A673 (cell line): ENCODE data around the gene BABAM2. TPM values are rescaled to one million over a fixed set of nuclear protein-coding genes. Genes with fewer than 3 reads are reported as not detected.

ENCODE experiments used
- BruUV-seq: library from RNA; stranded (reverse); fragments of 400-500 nt; replicated peaks from 2 replicates; lab custom pipeline; 2021; lab: Mats Ljungman, UMichigan
- CTCF ChIA-PET: fragments of 300-600 bp; sonication (Branson Sonifier 250); formaldehyde crosslinking; loops from one replicate; lab custom pipeline; 2022; ENCODE audit warnings: antibody characterized with exemption; lab: Charles Lee
- POLR2A ChIA-PET: fragments of 300-600 bp; sonication (Branson Sonifier 250); formaldehyde crosslinking; loops from one replicate; lab custom pipeline; 2022; ENCODE audit warnings: antibody characterized with exemption; ENCODE audit not compliant: low non-redundant PET; lab: Charles Lee
- DNase-seq: peaks from one replicate; pipeline ENCODE4 v3.0.0-alpha.2; 2015; ENCODE audit warnings: low spot score
- H3K27ac ChIP-seq: fragments of 200-600 bp; sonication (generic); 2 replicates; pipeline ENCODE4 v1.5.1; 2016; ENCODE audit warnings: mixed run types, low read depth, mild to moderate bottlenecking, mixed read lengths, antibody characterized with exemption, low read length; ENCODE audit not compliant: poor library complexity, severe bottlenecking
- H3K27me3 ChIP-seq: fragments of 200-600 bp; sonication (generic); replicated peaks from 2 replicates; pipeline ENCODE4 v1.6.1; 2017; ENCODE audit warnings: mixed run types, low read depth, mild to moderate bottlenecking, mixed read lengths, antibody characterized with exemption, low read length; ENCODE audit not compliant: insufficient read depth, poor library complexity
- H3K36me3 ChIP-seq: fragments of 200-600 bp; sonication (generic); 2 replicates; pipeline ENCODE4 v1.6.1; 2016; ENCODE audit warnings: mixed run types, mild to moderate bottlenecking, mixed read lengths, antibody characterized with exemption, low read length; ENCODE audit not compliant: insufficient read depth, poor library complexity, severe bottlenecking
- H3K4me1 ChIP-seq: fragments of 200-600 bp; sonication (generic); 2 replicates; pipeline ENCODE4 v1.6.1; 2017; ENCODE audit warnings: mixed run types, mild to moderate bottlenecking, mixed read lengths, antibody characterized with exemption, low read length; ENCODE audit not compliant: insufficient read depth, poor library complexity, severe bottlenecking
- H3K4me3 ChIP-seq: fragments of 200-600 bp; sonication (generic); 2 replicates; pipeline ENCODE4 v1.5.1; 2016; ENCODE audit warnings: low read depth, mixed run types, mild to moderate bottlenecking, mixed read lengths, low read length; ENCODE audit not compliant: poor library complexity, severe bottlenecking
- H3K9me3 ChIP-seq: fragments of 200-600 bp; sonication (generic); 2 replicates; pipeline ENCODE4 v1.6.1; 2016; ENCODE audit warnings: mixed run types, low read depth, mild to moderate bottlenecking, mixed read lengths, antibody characterized with exemption, low read length; ENCODE audit not compliant: poor library complexity, severe bottlenecking
- CTCF ChIP-seq: fragments of 300-800, 200-600 bp; sonication (generic); conservative IDR thresholded peaks from 2 replicates; pipeline ENCODE4 v1.5.1; 2017; ENCODE audit warnings: low read depth, mild to moderate bottlenecking, antibody characterized with exemption, low read length, moderate library complexity, mixed read lengths
- EZH2 ChIP-seq: fragments of 200-600 bp; sonication (generic); IDR thresholded peaks from 2 replicates; pipeline ENCODE4 v1.6.1; 2017; ENCODE audit warnings: borderline replicate concordance, low read depth, mild to moderate bottlenecking, mixed read lengths, antibody characterized with exemption, low read length; ENCODE audit not compliant: poor library complexity, severe bottlenecking
- intact Hi-C: fragments of 100-400 bp; cut with micrococcal nuclease; formaldehyde crosslinking; loops from one replicate; pipeline ENCODE4 v1.10.0; 2022; ENCODE audit not compliant: unreplicated experiment
- total RNA-seq: library from RNA; stranded (reverse); gene quantifications from 2 replicates; pipeline ENCODE4 v1.2.3, GENCODE V29; 2021

BABAM2 gene
- total RNA-seq, 1 experiment from 2014 or later = 21.8 TPM

DNA sequence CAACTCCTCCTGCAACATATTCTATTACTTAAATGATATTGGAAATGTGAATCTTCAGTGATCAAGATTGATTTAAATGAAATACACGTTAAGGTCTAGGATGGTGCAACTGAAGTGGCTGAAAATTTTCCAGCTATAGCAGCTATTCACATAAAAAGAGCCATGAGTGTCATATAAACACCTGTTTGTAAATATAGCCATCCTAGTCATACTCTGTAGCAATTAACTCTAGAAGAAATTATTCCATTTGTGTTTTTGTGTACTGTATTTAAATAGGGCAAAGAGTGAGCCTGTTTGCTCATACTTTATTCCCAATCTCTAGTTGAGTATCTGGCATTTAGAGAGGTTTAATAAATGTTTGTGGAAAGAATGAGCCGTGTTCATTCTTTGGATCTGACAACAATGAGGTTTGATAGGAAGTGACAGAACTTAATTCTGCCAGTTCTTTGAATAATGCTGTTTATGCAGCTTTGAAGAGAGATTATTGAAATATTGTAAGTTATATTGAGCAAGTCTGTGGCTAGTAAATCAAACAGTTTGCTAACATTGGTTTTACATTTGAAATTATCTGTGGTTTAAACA, 49.7 kb downstream of the BABAM2 start:
- CTCF ChIA-PET = no interaction called here
- no peak for TF ChIP-seq EZH2
- no peaks in the 10 kb centered on the region for H3K27me3 ChIP-seq
- no peaks in the 10 kb centered on the region for H3K4me1 ChIP-seq
- no peak overlapping the region for H3K27ac ChIP-seq
- H3K36me3 ChIP-seq = no peaks in the 10 kb centered on the region
- no TSS peak for BruUV-seq
- no peak for DNase-seq
- POLR2A ChIA-PET = no interaction called here
- no peaks in the 10 kb centered on the region for H3K9me3 ChIP-seq
- intact Hi-C loops = no loop called here
- H3K4me3 ChIP-seq = no peak overlapping the region

DNA sequence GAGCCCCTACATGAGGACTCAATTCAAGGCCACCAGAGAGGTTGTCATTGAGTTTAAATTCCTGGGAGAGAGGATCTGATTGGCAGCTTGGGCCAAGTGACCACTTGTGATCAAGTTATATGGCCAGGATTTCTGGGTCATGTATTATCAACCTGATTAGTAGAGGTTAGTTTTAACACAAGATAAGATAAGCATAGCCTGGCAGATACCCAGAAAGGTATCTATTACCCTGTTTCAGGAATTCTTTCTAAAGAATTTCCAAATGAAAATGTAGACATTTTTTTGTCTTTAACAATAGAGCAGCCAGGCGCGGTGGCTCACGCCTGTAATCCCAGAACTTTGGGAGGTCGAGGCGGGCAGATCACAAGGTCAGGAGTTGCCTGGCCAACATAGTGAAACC, 50.5 kb downstream of the BABAM2 start:
- Histone ChIP-seq H3K4me3 (no peak overlapping the region), H3K36me3 (no peaks in the 10 kb centered on the region), H3K9me3 (no peaks in the 10 kb centered on the region), H3K27ac (no peak overlapping the region), H3K4me1 (no peaks in the 10 kb centered on the region), H3K27me3 (no peaks in the 10 kb centered on the region)
- POLR2A ChIA-PET = no interaction called here
- intact Hi-C loops = no loop called here
- TF ChIP-seq EZH2 = no peak
- TF ChIP-seq CTCF = no peak
- no peak for DNase-seq
- CTCF ChIA-PET = no interaction called here
- no TSS peak for BruUV-seq

GRCh38 chr2:27942612-27943547, 52.4 kb downstream of the BABAM2 start:
- CTCF ChIA-PET = no interaction called here

More at GRCh38 chr2:27942612-27943547, 52.4 kb downstream of the BABAM2 start:
- no peaks in the 10 kb centered on the region for H3K36me3 ChIP-seq
- no peak overlapping the region for H3K4me3 ChIP-seq
- BruUV-seq = no TSS peak
- no peaks in the 10 kb centered on the region for H3K9me3 ChIP-seq
- H3K27me3 ChIP-seq = no peaks in the 10 kb centered on the region
- no peak for TF ChIP-seq CTCF
- no peak for TF ChIP-seq EZH2
- intact Hi-C loops = no loop called here
- H3K27ac ChIP-seq = no peak overlapping the region
- POLR2A ChIA-PET = no interaction called here
- no peaks in the 10 kb centered on the region for H3K4me1 ChIP-seq
- no peak for DNase-seq
